Measurements from ENCODE around the gene ADCYAP1R1. TPM values are rescaled to one million over a fixed set of nuclear protein-coding genes. Genes with fewer than 3 reads are reported as not detected.
A peak's percentile ranks its signal among the peaks of the same experiment; 100 is the strongest.

Gene ADCYAP1R1
- total and polyA plus RNA-seq, 5 donors from 2014 or later = not detected

- no peak overlapping the region for H3K4me3 ChIP-seq (ENCODE audit: low read depth, low read length)
- no peaks in the 10 kb centered on the region for H3K36me3 Mint-ChIP-seq
- no peaks in the 10 kb centered on the region for H3K9me3 Mint-ChIP-seq
- H3K9me3 ChIP-seq (ENCODE audit: control insufficient read depth in 2 of 2, low read length in 2 of 2) = no peaks in the 10 kb centered on the region
- H3K27ac ChIP-seq (ENCODE audit: insufficient read depth, low read length, poor library complexity, severe bottlenecking) = no peak overlapping the region
- H3K4me1 ChIP-seq (ENCODE audit: control insufficient read depth, insufficient read depth, low read length, poor library complexity, severe bottlenecking) = no peaks in the 10 kb centered on the region
- H3K4me3 Mint-ChIP-seq = no peak overlapping the region
- H3K27me3 ChIP-seq (ENCODE audit: control insufficient read depth, insufficient read depth, low read length) = no peaks in the 10 kb centered on the region
- no peak for ATAC-seq (ENCODE audit: low read depth in 2 of 2)
- H3K27me3 Mint-ChIP-seq = peaks cover 10% of the 10 kb centered on the region
- no peaks in the 10 kb centered on the region for H3K4me1 Mint-ChIP-seq
- no peak for DNase-seq
- H3K27ac Mint-ChIP-seq = no peak overlapping the region
- H3K36me3 ChIP-seq (ENCODE audit: control insufficient read depth, insufficient read depth, low read length) = no peaks in the 10 kb centered on the region
Observed at GRCh38 chr7:31043051-31043471, 9.0 kb upstream of the ADCYAP1R1 start.

GRCh38 chr7:31044529-31044928 is 7.6 kb upstream of the ADCYAP1R1 start:
- Histone ChIP-seq H3K9me3 (ENCODE audit: control insufficient read depth in 2 of 2, low read length in 2 of 2) (no peaks in the 10 kb centered on the region), H3K27ac (ENCODE audit: insufficient read depth, low read length, poor library complexity, severe bottlenecking) (no peak overlapping the region), H3K36me3 (ENCODE audit: control insufficient read depth, insufficient read depth, low read length) (no peaks in the 10 kb centered on the region), H3K4me1 (ENCODE audit: control insufficient read depth, insufficient read depth, low read length, poor library complexity, severe bottlenecking) (no peaks in the 10 kb centered on the region), H3K27me3 (ENCODE audit: control insufficient read depth, insufficient read depth, low read length) (no peaks in the 10 kb centered on the region), H3K4me3 (ENCODE audit: low read depth, low read length) (no peak overlapping the region)
- no peak overlapping the region for H3K27ac Mint-ChIP-seq
- H3K4me1 Mint-ChIP-seq = no peaks in the 10 kb centered on the region
- ATAC-seq (ENCODE audit: low read depth in 2 of 2) = no peak
- no peaks in the 10 kb centered on the region for H3K9me3 Mint-ChIP-seq
- H3K4me3 Mint-ChIP-seq = no peak overlapping the region
- DNase-seq = no peak
- no peaks in the 10 kb centered on the region for H3K36me3 Mint-ChIP-seq
- H3K27me3 Mint-ChIP-seq = peaks cover 10% of the 10 kb centered on the region

DNA sequence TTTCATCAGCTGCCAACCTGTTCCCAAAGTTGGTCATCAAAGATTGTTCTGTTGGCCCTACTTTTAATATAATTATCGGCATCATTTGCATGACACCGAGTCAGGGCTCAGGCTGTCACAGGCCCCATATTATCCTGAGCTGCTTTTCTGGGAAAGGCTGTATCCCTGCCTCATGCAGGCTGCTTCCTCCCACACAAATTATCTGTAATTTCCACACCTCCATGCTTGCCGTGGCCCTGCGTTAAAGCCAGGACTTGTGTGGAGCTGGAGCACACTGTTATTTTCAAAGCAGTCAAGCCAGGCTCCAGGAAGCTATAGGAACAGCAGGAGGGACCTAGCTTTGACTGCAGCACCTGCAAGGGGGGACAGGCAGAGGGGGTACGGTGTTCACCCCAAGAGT is 5.4 kb upstream of the ADCYAP1R1 start:
- Histone ChIP-seq H3K4me3 (ENCODE audit: low read depth, low read length) (no peak overlapping the region), H3K27ac (ENCODE audit: insufficient read depth, low read length, poor library complexity, severe bottlenecking) (no peak overlapping the region), H3K36me3 (ENCODE audit: control insufficient read depth, insufficient read depth, low read length) (no peaks in the 10 kb centered on the region), H3K9me3 (ENCODE audit: control insufficient read depth in 2 of 2, low read length in 2 of 2) (no peaks in the 10 kb centered on the region), H3K27me3 (ENCODE audit: control insufficient read depth, insufficient read depth, low read length) (peaks cover 3% of the 10 kb centered on the region), H3K4me1 (ENCODE audit: control insufficient read depth, insufficient read depth, low read length, poor library complexity, severe bottlenecking) (no peaks in the 10 kb centered on the region)
- H3K27ac Mint-ChIP-seq = peak overlapping the region in 1 of 3 donors; percentile 79
- peaks cover 28% of the 10 kb centered on the region for H3K27me3 Mint-ChIP-seq
- no peak overlapping the region for H3K4me3 Mint-ChIP-seq
- no peaks in the 10 kb centered on the region for H3K9me3 Mint-ChIP-seq
- peaks cover 0 to 4% (median 1%) of the 10 kb centered on the region in 4 donors for H3K4me1 Mint-ChIP-seq
- ATAC-seq (ENCODE audit: low read depth in 2 of 2) (no peak), DNase-seq (no peak)
- H3K36me3 Mint-ChIP-seq = no peaks in the 10 kb centered on the region

DNA sequence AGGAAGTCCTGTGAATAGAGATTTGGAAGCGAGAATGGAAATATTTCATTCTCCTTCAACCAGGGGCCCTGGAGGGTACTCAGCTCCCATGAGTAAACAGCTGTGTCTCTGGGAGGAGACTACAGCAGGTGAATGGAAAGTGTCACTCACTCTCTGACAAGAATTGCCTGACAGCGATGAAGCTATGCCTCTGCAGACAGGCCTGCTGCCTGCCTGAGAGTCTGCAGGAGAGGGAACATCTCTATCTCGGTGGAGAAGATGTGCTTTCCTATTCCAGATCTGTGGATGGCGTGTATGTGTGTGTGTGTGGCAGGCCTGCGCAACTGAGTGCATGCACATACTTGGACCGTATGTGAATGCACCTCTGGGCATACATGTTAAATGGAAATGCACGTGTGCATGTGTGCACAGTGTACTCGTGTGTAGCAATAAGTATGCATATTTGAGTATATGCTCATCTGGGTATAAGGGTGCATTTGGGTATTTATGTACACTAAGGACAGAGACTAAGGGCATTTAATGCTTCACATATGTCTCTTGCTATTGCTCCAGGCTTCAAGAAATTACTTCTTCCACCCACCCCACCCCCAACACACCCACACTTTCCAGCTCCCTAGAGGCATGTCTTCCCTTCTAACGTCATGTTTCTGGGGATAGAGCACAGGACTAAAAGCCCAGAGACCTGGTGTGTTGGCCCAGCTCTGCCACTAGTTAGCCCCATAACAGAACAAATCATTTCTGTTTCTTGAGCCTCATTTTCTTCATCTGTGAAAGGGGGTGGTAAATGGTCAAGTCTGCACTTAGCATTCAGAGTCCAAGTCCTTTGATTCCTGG is 4.6 kb upstream of the ADCYAP1R1 start:
- H3K9me3 ChIP-seq (ENCODE audit: control insufficient read depth in 2 of 2, low read length in 2 of 2) = no peaks in the 10 kb centered on the region
- no peaks in the 10 kb centered on the region for H3K9me3 Mint-ChIP-seq
- ATAC-seq (ENCODE audit: low read depth in 2 of 2) (no peak), DNase-seq (no peak)
- H3K27ac ChIP-seq (ENCODE audit: insufficient read depth, low read length, poor library complexity, severe bottlenecking) = no peak overlapping the region
- no peak overlapping the region for H3K4me3 ChIP-seq (ENCODE audit: low read depth, low read length)
- H3K27me3 ChIP-seq (ENCODE audit: control insufficient read depth, insufficient read depth, low read length) = peaks cover 3% of the 10 kb centered on the region
- no peaks in the 10 kb centered on the region for H3K36me3 ChIP-seq (ENCODE audit: control insufficient read depth, insufficient read depth, low read length)
- no peaks in the 10 kb centered on the region for H3K36me3 Mint-ChIP-seq
- peaks cover 29% of the 10 kb centered on the region for H3K27me3 Mint-ChIP-seq
- H3K27ac Mint-ChIP-seq = no peak overlapping the region
- no peak overlapping the region for H3K4me3 Mint-ChIP-seq
- H3K4me1 ChIP-seq (ENCODE audit: control insufficient read depth, insufficient read depth, low read length, poor library complexity, severe bottlenecking) = no peaks in the 10 kb centered on the region
- H3K4me1 Mint-ChIP-seq = peaks cover 0 to 4% (median 3%) of the 10 kb centered on the region in 4 donors

DNA sequence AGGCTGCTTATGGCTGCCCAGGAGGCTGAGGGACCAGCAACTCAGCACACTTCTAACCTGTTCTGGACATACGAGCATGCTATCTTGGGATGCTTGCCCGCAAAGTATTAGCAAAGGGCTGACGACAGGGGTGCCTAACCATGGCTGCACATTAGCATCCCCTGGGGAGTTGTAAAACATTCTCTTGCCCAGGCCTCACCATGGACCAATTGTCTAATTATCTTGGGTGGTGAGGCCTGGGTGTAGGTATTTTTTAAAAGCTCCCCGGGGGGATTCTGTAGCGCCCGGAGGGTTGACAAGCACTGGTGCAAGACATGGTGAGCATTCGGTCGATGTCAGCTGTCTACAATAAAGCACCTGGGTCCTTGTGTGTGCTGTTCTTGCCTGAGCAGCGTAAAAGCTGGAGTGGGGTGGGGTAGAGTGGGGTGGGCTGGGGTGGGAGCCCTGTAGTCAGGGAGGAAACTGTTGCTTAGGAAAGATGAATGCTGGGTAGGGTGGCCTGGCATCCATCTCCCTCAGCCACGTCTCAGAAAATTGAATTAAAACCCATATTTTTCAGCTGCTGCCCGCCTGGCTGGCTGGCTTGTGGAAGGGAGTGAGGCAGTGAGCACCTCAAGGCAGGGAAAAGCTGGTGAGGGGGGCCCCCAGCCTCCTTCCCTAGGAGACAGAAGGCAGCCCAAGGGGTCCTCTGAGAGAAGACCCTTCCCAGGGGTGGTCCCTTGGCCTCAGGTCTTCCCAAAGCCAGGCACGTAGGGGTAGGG is 2.9 kb upstream of the ADCYAP1R1 start:
- Mint-ChIP-seq H3K36me3 (no peaks in the 10 kb centered on the region), H3K4me3 (peak overlapping the region in 1 of 4 donors; percentile 3), H3K27ac (peak overlapping the region in 1 of 3 donors; percentile 20), H3K9me3 (no peaks in the 10 kb centered on the region), H3K4me1 (peaks cover 0 to 4% (median 3%) of the 10 kb centered on the region in 4 donors), H3K27me3 (peaks cover 32% of the 10 kb centered on the region)
- Histone ChIP-seq H3K27me3 (ENCODE audit: control insufficient read depth, insufficient read depth, low read length) (peaks cover 3% of the 10 kb centered on the region), H3K36me3 (ENCODE audit: control insufficient read depth, insufficient read depth, low read length) (no peaks in the 10 kb centered on the region), H3K4me1 (ENCODE audit: control insufficient read depth, insufficient read depth, low read length, poor library complexity, severe bottlenecking) (peaks cover 3% of the 10 kb centered on the region), H3K27ac (ENCODE audit: insufficient read depth, low read length, poor library complexity, severe bottlenecking) (no peak overlapping the region), H3K4me3 (ENCODE audit: low read depth, low read length) (no peak overlapping the region), H3K9me3 (ENCODE audit: control insufficient read depth in 2 of 2, low read length in 2 of 2) (no peaks in the 10 kb centered on the region)
- DNase-seq = no peak
- no peak for ATAC-seq (ENCODE audit: low read depth in 2 of 2)

GRCh38 chr7:31052487-31052840 is 356 bp downstream of the ADCYAP1R1 start:
- peaks cover 44% of the 10 kb centered on the region for H3K27me3 Mint-ChIP-seq
- H3K4me3 ChIP-seq (ENCODE audit: low read depth, low read length) = no peak overlapping the region

GRCh38 chr7:31052841-31053601 is 913 bp downstream of the ADCYAP1R1 start:
- Mint-ChIP-seq H3K27me3 (peaks cover 44% of the 10 kb centered on the region), H3K36me3 (no peaks in the 10 kb centered on the region), H3K27ac (no peak overlapping the region), H3K4me1 (peaks cover 0 to 4% (median 4%) of the 10 kb centered on the region in 4 donors), H3K9me3 (no peaks in the 10 kb centered on the region), H3K4me3 (no peak overlapping the region)
- no peak for ATAC-seq (ENCODE audit: low read depth in 2 of 2)
- no peaks in the 10 kb centered on the region for H3K9me3 ChIP-seq (ENCODE audit: control insufficient read depth in 2 of 2, low read length in 2 of 2)
- no peak overlapping the region for H3K27ac ChIP-seq (ENCODE audit: insufficient read depth, low read length, poor library complexity, severe bottlenecking)
- peaks cover 3% of the 10 kb centered on the region for H3K4me1 ChIP-seq (ENCODE audit: control insufficient read depth, insufficient read depth, low read length, poor library complexity, severe bottlenecking)
- DNase-seq = no peak
- no peaks in the 10 kb centered on the region for H3K36me3 ChIP-seq (ENCODE audit: control insufficient read depth, insufficient read depth, low read length)
- H3K27me3 ChIP-seq (ENCODE audit: control insufficient read depth, insufficient read depth, low read length) = peaks cover 3% of the 10 kb centered on the region
- H3K4me3 ChIP-seq (ENCODE audit: low read depth, low read length) = no peak overlapping the region

More at GRCh38 chr7:31052487-31052840, 356 bp downstream of the ADCYAP1R1 start:
- Histone ChIP-seq H3K27ac (ENCODE audit: insufficient read depth, low read length, poor library complexity, severe bottlenecking) (no peak overlapping the region), H3K27me3 (ENCODE audit: control insufficient read depth, insufficient read depth, low read length) (peaks cover 3% of the 10 kb centered on the region), H3K9me3 (ENCODE audit: control insufficient read depth in 2 of 2, low read length in 2 of 2) (no peaks in the 10 kb centered on the region), H3K4me1 (ENCODE audit: control insufficient read depth, insufficient read depth, low read length, poor library complexity, severe bottlenecking) (peaks cover 3% of the 10 kb centered on the region), H3K36me3 (ENCODE audit: control insufficient read depth, insufficient read depth, low read length) (no peaks in the 10 kb centered on the region)
- Mint-ChIP-seq H3K4me1 (peaks cover 0 to 4% (median 4%) of the 10 kb centered on the region in 4 donors), H3K4me3 (no peak overlapping the region), H3K36me3 (no peaks in the 10 kb centered on the region), H3K9me3 (no peaks in the 10 kb centered on the region), H3K27ac (no peak overlapping the region)
- no peak for ATAC-seq (ENCODE audit: low read depth in 2 of 2)
- no peak for DNase-seq
